Kasumi-1 (cell line): ENCODE data around the gene BEGAIN.

ENCODE experiments used
- DNase-seq, 2 experiments: peaks; one replicate each; lab custom pipeline; 2025; lab: John Stamatoyannopoulos, UW

BEGAIN gene

GRCh38 chr14:100567877-100568163 lies 19.4 kb downstream of the BEGAIN start:
- DNase-seq: no peak

GRCh38 chr14:100567009-100567876 lies 20.0 kb downstream of the BEGAIN start:
- DNase-seq: no peak

DNA sequence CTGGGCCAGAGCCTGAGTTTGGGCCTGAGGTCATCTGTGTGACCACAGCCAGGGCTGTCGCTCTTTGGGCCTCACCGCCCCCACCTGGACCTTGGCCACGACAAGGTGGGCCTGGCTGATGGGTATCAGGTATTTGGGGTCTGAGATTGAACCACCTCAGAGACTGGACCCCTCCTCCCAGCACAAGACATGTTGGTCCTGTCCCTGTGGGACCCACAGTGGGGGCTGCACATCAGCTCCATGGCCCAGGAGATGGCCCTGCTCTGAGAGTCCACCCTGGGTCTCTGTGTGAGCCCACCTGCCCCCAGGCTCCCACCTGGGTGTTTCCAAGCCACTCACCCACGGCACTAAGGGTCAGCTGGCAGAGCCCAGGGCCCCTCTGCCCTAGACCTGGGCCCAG lies 20.6 kb downstream of the BEGAIN start:
- no peak for DNase-seq

- DNase-seq: no peak
Observed at GRCh38 chr14:100566119-100566518, 21.1 kb downstream of the BEGAIN start.

- DNase-seq: no peak
Observed at GRCh38 chr14:100565650-100566049, 21.6 kb downstream of the BEGAIN start.

GRCh38 chr14:100564512-100564911 lies 22.7 kb downstream of the BEGAIN start:
- DNase-seq: no peak

DNA sequence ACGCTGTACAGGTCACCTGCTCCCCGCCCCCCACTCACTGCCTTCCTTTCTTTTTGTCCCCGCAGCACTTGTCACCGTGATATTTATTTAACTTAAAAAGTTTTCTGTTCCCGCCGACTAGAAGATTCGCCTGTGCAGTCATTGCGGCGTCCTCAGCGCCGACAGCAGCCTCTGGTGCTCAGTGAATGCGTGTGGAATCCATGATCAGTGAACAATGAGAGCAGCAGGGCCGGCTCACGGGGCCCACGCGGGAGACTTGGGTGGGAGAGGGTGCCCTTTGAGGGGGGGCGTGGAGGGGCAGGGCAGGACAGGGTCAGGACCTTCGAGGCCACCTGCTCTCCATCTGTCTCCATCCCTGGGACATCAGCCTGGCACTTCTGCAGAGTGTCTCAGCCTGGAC lies 24.5 kb downstream of the BEGAIN start:
- no peak for DNase-seq

DNA sequence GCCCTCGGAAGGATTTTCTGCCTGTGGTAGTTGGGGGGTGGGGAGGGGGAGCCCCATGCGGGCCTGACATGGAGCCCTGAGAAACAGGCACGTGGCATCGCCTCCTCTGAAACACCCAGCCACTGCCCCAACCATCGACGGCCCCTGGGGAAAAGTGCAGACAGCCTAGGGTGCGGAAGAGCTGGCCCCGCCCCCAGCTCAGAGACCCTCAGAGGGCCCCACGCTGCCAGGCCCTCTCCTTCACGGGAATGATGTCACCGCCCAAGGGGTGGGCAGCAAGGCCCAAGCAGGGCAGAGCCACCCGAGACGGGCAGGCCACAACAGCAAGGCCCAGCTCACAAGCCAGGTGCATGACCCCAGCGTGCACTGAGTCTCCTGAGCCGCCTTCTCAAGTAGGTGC lies 26.2 kb downstream of the BEGAIN start:
- no peak for DNase-seq

DNA sequence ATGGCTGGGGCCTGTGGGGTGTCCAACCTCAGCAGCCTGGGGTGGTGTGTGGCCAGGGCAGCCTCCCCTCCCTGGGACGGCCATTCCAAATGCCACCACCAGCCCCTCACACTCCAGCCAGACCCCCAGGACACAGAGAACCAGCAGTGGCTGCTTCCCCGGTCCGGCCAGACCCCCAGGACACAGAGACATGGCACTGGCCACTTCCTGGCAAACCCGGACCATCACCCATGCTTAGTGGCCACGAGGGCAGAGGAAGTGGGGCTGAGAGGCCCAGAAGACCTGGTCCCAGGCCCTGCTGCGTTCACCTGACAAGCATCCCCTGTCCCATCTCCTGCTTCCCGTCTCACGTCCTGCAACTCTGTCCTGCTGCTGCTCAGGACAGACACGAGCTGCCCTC lies 26.7 kb downstream of the BEGAIN start:
- no peak for DNase-seq

- DNase-seq: no peak
Observed at GRCh38 chr14:100559455-100559854, 27.8 kb downstream of the BEGAIN start.

GRCh38 chr14:100558966-100559365 lies 28.3 kb downstream of the BEGAIN start:
- no peak for DNase-seq

DNA sequence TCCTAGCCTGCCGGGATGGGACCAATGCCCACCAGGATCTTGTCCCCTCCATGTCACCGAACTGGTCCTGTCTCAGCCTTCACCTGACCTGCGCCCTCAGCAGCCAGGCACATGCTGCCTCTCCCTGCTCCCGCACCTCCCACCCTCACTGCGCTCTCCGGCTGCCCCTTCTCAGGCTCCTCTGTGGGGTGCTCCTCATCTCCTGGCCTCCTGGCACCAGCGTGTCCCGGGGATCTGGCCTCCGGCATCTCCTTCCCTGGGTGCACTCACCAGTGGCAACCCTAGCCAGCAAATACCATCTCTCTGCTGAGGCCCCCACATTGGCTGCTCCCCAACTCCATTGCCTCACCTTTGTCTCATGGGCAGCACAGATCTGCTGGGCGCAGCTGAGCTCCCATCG lies 29.0 kb downstream of the BEGAIN start:
- DNase-seq: no peak

GRCh38 chr14:100557658-100558057 lies 29.6 kb downstream of the BEGAIN start:
- no peak for DNase-seq

DNA sequence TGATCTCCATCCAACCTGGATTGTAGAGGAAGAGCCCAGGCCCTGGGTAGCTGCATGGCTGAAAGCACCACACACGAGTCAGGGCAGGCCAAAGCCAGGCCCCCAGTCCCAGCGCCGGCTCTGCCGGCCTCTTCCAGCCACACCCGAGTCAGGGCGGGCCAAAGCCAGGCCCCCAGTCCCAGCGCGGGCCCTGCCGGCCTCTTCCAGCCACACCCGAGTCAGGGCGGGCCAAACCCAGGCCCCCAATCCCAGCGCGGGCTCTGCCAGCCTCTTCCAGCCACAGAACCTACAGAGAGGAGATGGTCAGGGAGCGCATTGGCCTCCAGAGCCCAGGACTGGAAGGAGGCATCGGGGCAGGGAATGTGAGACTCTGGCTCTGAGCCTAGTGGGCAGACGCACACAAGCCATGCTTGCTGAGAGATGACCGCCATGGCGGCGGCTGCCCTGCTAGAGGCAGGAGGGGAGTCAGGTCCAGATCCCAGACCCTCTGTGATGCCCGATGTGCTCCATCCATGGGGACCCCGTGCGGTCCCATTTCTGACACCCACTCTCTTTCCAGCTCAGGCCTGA lies 30.2 kb downstream of the BEGAIN start:
- no peak for DNase-seq

GRCh38 chr14:100556140-100556475 lies 31.1 kb downstream of the BEGAIN start:
- DNase-seq: no peak

DNA sequence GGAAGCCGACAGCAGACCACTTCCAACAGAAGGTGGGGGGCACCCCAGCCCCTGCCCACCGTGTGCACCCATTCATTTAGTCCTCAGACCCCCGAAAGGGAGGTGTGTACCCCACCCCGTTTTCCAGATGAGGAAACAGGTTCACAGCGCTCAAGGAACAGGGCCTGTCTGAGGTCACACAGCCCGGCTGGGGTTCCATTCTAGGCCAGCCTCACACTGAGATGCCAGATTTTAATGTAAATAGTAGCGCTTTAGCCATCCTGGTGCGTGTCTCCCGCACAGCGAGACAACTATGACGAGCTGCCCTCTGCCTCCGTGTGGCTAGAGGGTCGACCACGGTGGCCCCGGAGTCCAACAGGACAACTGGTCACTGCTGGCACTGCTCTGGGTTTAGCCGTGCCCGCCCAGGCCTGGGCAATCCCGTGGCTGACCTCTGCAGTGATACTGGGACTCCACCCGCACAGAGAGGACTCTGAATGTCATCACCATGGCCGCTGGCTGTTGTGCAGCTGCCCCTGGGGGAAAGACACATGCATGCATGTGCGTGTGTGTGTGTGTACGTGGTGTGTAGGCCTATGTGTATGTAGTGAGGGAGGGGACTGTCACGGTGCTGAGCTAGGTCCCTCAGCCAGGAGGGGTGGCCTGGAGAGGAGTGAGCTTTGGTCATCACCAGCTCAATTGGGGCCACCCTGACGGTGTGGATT lies 31.6 kb downstream of the BEGAIN start:
- DNase-seq: no peak

GRCh38 chr14:100554696-100555320 lies 32.4 kb downstream of the BEGAIN start:
- DNase-seq: no peak

DNA sequence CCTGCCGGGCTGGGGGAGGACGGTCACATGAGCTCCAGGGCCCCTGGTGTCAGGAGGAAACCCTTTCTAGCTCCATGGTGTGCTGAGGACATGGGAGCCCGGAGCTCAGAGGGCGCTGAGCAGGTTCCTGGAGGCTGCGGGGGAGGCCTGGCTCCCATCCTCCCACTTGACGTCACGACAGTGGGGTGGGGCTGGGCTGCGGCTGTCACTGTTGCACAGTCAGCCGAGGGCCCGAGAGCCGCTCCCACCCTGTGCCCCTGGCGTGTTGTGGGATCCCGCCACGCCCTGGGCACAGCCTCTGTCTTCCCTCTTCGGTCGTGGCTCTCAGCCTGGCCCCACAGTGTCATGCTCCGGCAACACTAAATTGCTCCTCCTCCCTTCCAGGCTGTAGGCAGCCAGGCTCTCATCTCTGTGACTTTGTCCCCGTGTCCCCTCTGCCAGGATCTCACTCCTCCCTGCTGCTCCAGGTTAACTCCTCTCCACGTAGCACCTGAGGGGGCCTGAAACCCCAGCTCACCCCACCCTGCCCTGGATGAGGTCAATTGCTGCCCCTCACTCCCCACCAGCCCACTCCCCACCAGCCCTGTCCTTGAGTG lies 33.0 kb downstream of the BEGAIN start:
- DNase-seq: no peak

DNA sequence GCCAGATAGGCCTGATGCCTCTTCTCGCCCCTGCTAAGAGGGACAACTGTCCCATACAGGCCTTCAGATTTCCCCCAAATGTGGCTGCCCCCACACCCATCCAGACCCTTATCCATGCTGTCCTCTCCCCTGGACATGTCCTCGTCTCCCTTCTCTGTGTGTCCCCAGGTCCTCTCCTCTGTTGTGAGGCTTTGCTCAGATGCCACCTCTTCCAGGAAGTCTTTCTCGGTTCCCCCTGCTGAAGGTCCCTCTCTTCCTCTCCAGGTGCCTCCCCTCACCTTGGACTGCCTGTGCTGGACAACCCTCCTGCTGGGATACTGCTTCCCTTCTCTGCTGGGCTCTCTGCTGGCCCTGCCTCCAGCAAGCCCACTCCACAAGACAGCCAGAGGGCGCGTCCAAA lies 33.7 kb downstream of the BEGAIN start:
- no peak for DNase-seq

DNA sequence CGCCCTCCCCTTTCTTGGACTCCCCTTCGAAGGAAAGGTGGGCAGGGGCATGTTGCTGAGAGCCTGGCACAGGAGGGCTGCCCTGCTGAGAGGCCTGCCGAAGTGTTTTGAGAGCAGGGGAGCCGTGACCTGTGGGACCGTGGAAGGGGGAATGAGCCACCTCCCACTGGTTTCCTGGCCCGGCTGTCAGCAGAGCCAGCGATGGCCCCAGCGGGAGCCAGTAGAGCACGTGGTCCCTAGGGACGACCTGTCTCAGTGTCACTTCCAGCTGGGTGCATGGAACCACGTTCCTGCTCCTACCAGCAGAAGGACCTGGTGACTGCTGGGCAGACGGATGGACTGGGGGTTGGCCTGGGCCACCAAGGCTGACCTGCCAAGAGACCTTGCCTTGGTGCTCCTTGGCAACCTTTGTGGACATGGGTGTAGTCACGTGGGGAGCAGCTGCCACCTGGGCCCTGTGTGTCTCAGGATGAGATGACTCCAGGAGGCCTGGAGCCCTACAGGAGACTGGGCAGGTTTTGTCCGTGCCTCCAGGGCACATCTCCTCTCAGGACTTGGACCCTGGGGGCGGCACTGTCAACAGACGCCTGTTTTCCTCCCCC lies 34.6 kb downstream of the BEGAIN start:
- no peak for DNase-seq

- DNase-seq: no peak
Observed at GRCh38 chr14:100551056-100551455, 36.2 kb downstream of the BEGAIN start.
